Stimulated activated naive CD8-positive, alpha-beta T cell treated with anti-CD3 and anti-CD28 coated beads, Interleukin-15, Interleukin-2, amounts not matched to agents 100 ng/mL and 50 ng/mL, for 24 hours (primary cell): ENCODE results near the gene ZNF641.

ENCODE experiments used
- H3K27ac Mint-ChIP-seq: one replicate; pipeline ENCODE4 v1.8.0; 2021; ENCODE audit warnings: mild to moderate bottlenecking, mixed read lengths
- H3K27me3 Mint-ChIP-seq: one replicate; pipeline ENCODE4 v1.8.0; 2021; ENCODE audit warnings: mixed read lengths
- H3K36me3 Mint-ChIP-seq: one replicate; pipeline ENCODE4 v1.8.0; 2021; ENCODE audit warnings: low read depth, mixed read lengths
- H3K4me1 Mint-ChIP-seq: one replicate; pipeline ENCODE4 v1.8.0; 2021; ENCODE audit warnings: low read depth, mixed read lengths
- H3K4me3 Mint-ChIP-seq: one replicate; pipeline ENCODE4 v1.8.0; 2021; ENCODE audit warnings: mild to moderate bottlenecking, mixed read lengths
- H3K9me3 Mint-ChIP-seq: one replicate; pipeline ENCODE4 v1.8.0; 2021; ENCODE audit warnings: mixed read lengths

The ZNF641 gene

DNA sequence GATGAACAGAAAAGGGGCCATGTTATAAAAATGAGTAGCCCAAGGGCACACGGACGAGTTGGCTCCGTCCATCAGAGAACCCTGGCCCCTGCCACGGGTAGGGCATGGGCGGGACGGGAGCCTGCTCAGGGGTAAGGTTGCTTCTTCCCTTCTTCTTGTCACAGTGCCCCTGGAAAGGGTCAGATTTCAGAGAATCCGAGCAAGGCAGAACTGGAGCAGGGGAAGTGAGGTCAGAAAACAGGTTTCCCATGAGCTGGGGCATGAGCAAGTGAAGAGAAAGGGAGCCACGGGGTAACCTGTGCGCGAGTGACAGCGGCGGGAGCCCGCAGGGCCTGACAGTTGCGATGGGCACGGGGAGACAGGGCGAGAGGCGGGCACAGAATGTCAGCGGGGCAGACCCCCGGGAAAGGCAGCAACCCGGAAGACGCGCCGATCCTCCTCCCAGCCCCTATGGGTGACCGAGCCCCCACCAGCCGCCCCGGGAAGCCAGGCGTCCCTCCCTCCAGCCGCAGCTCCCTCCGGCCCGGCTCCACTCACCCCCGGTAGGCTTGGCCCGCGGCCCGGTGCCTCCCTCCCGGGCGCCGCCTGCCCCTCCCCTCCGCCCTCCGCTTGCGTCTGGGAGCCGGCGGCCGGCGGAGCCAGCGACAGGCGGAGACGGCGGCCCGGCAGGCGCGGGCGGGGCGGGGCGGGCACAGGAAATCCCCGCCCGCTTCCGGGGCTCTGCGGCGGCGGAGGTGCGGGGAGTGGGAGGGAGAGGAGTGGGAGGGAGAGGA lies at the start of gene ZNF641:
Gene ZNF641 (minus strand): TSS at position 671 of the 773 bp plus-strand sequence. CDS start 2,829 bp downstream, outside the sequence.
- peak within 1 kb of the TSS; percentile 92 for H3K27ac Mint-ChIP-seq
- peaks cover 27% of the 10 kb centered on the region for H3K36me3 Mint-ChIP-seq
- H3K4me3 Mint-ChIP-seq = peak within 1 kb of the TSS; percentile 91
- H3K4me1 Mint-ChIP-seq = peaks cover 28% of the 10 kb centered on the region
- H3K9me3 Mint-ChIP-seq = no peaks in the 10 kb centered on the region
- no peaks in the 10 kb centered on the region for H3K27me3 Mint-ChIP-seq

- H3K4me1 Mint-ChIP-seq = no peaks in the 10 kb centered on the region
- no peak overlapping the region for H3K4me3 Mint-ChIP-seq
- peaks cover 4% of the 10 kb centered on the region for H3K9me3 Mint-ChIP-seq
- H3K27ac Mint-ChIP-seq = no peak overlapping the region
- no peaks in the 10 kb centered on the region for H3K36me3 Mint-ChIP-seq
- peaks cover 32% of the 10 kb centered on the region for H3K27me3 Mint-ChIP-seq
These were observed 39.3 kb upstream of the ZNF641 start for GRCh38 chr12:48390026-48390425.

DNA sequence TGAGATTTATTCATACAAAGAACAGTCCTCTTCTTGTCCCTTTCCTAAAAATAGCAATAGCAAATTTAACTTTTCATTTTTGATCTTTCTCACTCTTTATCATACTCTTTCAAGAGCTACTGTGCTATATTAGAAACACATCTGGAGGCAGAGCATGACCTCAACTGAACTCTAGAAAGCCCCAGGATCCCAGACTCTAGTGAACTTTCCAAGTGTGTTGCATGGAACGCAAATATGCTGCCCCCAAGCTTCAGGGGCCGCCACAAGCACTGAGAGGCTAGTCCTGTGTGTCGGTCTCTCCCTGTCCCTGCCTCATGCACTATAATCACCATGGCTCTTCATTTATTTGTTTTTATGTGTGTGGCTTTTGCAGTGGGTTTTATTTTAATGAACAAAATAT lies 38.7 kb upstream of the ZNF641 start:
- no peaks in the 10 kb centered on the region for H3K36me3 Mint-ChIP-seq
- peaks cover 4% of the 10 kb centered on the region for H3K9me3 Mint-ChIP-seq
- no peaks in the 10 kb centered on the region for H3K4me1 Mint-ChIP-seq
- peaks cover 26% of the 10 kb centered on the region for H3K27me3 Mint-ChIP-seq
- no peak overlapping the region for H3K27ac Mint-ChIP-seq
- no peak overlapping the region for H3K4me3 Mint-ChIP-seq

DNA sequence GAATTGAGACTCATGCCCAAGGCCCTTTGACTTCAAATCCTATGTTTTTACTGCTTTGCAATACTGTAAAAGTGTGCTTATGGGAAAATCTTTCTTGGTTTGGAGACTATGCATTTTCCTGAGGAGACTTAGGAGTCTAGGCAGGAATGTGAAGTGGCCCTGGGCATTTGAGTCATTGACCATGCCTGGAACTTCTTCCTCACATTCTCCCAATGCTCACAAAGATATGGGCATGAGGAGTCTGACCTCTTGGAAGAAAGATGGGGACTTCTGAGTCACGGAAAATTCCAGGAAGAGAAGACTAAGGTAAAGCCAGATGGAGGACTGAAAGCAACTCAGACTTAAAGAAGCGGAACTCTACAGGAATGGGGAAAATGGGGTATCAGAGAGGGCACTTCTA lies 38.2 kb upstream of the ZNF641 start:
- Mint-ChIP-seq H3K27me3 (peaks cover 25% of the 10 kb centered on the region), H3K36me3 (no peaks in the 10 kb centered on the region), H3K9me3 (peaks cover 4% of the 10 kb centered on the region), H3K4me3 (no peak overlapping the region), H3K4me1 (no peaks in the 10 kb centered on the region), H3K27ac (no peak overlapping the region)

DNA sequence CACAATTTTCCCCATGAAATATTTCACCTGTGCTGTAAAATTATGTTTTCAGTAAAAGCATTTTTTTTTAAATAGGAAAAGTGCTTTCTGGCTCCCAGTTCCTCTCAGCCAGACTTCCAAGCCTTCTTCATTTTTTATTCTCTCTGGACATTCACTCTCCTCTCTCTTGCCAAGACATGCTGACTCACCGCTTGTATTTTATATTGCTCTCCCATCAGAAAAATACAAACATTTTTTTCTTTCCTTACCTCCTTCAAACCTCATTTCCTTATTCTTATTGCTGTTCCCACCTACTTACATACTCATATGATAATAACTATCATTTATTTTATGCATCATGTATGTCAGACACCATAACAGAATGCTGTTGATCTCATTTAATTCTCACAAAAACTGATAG lies 37.7 kb upstream of the ZNF641 start:
- H3K27me3 Mint-ChIP-seq = peaks cover 28% of the 10 kb centered on the region
- no peak overlapping the region for H3K27ac Mint-ChIP-seq
- H3K4me1 Mint-ChIP-seq = no peaks in the 10 kb centered on the region

DNA sequence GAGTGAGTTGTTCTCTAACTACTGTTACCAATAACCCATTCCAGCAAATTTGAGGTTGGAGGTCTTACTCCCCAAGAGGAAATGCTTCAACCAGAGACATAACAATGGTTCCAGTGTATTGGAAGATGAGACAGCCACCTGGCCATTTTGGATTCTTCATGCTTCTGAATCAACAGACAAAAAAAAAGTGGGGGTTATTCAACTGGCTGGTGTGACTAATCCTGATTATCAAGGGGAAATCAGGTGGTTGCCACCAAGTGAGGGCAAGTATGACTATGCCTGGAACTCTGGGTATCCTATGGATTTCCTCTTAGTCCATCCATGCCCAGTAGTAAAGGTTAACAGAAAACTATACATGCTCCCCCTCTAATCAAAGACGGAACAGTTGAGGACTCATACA lies 29.9 kb upstream of the ZNF641 start:
- no peak overlapping the region for H3K4me3 Mint-ChIP-seq
- no peak overlapping the region for H3K27ac Mint-ChIP-seq
- peaks cover 16% of the 10 kb centered on the region for H3K27me3 Mint-ChIP-seq
- H3K9me3 Mint-ChIP-seq = peaks cover 3% of the 10 kb centered on the region
- no peaks in the 10 kb centered on the region for H3K4me1 Mint-ChIP-seq
- H3K36me3 Mint-ChIP-seq = no peaks in the 10 kb centered on the region

More for the DNA sequence above, 37.7 kb upstream of the ZNF641 start:
- Mint-ChIP-seq H3K4me3 (no peak overlapping the region), H3K9me3 (peaks cover 4% of the 10 kb centered on the region), H3K36me3 (no peaks in the 10 kb centered on the region)

DNA sequence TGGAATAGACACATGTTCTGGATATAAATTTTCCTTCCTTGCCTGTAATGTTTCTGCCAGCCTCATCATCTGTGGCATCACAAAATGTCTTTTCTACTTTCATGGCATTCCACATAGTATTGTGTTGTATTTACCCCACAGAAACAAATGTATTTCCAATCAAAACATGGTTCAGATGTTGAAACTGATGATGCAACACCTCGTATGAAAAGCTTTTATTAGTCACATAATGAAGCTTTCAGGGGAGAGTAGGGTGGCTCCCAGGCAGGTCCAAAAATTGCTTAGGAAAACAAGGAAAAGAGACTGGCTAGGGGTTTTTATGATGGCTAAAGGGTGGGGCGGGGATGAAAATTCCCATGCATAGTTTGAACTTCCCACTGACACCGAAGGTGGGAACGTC lies 29.1 kb upstream of the ZNF641 start:
- H3K27me3 Mint-ChIP-seq = peaks cover 13% of the 10 kb centered on the region
- no peaks in the 10 kb centered on the region for H3K9me3 Mint-ChIP-seq
- no peaks in the 10 kb centered on the region for H3K36me3 Mint-ChIP-seq
- H3K27ac Mint-ChIP-seq = no peak overlapping the region
- H3K4me1 Mint-ChIP-seq = no peaks in the 10 kb centered on the region
- no peak overlapping the region for H3K4me3 Mint-ChIP-seq

GRCh38 chr12:48377646-48378045 lies 26.9 kb upstream of the ZNF641 start:
- Mint-ChIP-seq H3K36me3 (no peaks in the 10 kb centered on the region), H3K9me3 (no peaks in the 10 kb centered on the region), H3K4me1 (no peaks in the 10 kb centered on the region), H3K27me3 (peaks cover 12% of the 10 kb centered on the region), H3K27ac (no peak overlapping the region), H3K4me3 (no peak overlapping the region)

DNA sequence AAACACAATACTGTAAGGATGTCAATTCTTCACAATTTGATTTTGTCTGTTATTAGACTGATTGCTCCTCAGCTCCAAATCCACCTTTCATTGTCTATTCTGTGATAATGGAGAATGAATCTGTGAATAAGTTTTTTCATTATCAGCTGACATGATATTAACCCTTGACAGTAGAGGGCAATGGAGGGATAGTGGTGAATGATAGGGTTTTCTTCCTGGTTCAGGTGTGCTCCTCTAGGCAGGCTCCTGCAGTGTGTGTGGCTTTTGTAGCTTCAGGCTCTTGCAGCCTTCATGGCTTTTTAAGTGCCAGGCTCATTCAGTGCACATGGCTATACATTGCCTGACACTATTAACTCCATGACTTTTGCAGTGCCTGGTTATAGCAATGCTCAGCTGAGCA lies 23.4 kb upstream of the ZNF641 start:
- Mint-ChIP-seq H3K4me3 (no peak overlapping the region), H3K36me3 (no peaks in the 10 kb centered on the region), H3K27ac (no peak overlapping the region), H3K27me3 (peaks cover 15% of the 10 kb centered on the region), H3K9me3 (peaks cover 4% of the 10 kb centered on the region), H3K4me1 (no peaks in the 10 kb centered on the region)

DNA sequence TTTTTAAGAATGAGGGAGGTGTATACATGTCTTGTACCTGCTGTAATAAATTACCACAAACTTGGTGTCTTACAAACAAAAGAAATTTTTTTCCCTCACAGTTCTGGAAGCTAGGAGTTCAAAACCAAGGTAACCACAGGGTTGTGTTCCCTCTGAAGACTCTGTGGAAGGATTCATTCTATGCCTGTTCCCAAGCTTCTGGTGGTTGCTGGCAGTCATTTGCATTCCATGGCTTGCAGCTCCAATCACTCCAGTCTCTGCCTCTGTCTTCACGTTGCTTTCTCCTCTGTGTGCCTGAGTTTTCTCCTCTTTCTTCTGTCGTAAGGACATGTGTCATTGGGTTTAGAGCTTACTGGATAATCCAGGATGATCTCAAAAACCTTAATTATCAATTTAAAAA lies 15.4 kb upstream of the ZNF641 start:
- Mint-ChIP-seq H3K4me3 (no peak overlapping the region), H3K36me3 (no peaks in the 10 kb centered on the region), H3K9me3 (peaks cover 7% of the 10 kb centered on the region), H3K27me3 (peaks cover 12% of the 10 kb centered on the region), H3K27ac (no peak overlapping the region), H3K4me1 (no peaks in the 10 kb centered on the region)

GRCh38 chr12:48361664-48362339 lies 11.1 kb upstream of the ZNF641 start:
- H3K27ac Mint-ChIP-seq = no peak overlapping the region
- no peaks in the 10 kb centered on the region for H3K9me3 Mint-ChIP-seq
- H3K27me3 Mint-ChIP-seq = no peaks in the 10 kb centered on the region
- H3K4me1 Mint-ChIP-seq = no peaks in the 10 kb centered on the region
- H3K4me3 Mint-ChIP-seq = no peak overlapping the region
- H3K36me3 Mint-ChIP-seq = no peaks in the 10 kb centered on the region

DNA sequence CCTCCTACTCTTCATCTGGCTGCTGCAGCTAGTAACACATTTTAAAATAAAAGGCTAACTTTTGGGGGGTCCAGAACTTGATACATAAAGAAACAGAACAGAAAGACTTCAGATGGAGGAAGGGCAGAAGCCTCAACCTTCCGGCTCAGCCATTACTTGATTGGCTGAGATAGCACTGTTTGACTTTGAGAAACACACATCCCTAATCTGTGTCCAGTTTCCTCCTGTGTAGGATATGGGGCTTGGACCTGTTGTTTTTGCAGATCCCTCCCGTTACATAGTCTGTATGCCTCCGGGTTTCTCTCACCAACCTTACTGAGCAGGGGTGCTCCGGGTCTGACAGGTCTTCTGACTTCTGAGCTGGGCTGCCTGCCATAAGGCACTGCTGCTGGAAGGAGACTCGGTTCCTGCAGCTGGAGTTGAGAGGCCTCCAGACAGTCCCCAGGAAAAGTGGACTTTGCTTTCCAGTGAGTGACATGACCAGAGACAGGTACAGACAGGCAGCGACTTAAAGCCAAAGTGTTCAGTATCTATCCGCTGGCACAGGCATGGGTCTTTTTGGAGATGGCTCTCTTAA lies 8.3 kb upstream of the ZNF641 start:
- H3K36me3 Mint-ChIP-seq = no peaks in the 10 kb centered on the region
- H3K4me1 Mint-ChIP-seq = no peaks in the 10 kb centered on the region
- no peaks in the 10 kb centered on the region for H3K27me3 Mint-ChIP-seq
- no peaks in the 10 kb centered on the region for H3K9me3 Mint-ChIP-seq
- H3K27ac Mint-ChIP-seq = no peak overlapping the region
- H3K4me3 Mint-ChIP-seq = no peak overlapping the region

DNA sequence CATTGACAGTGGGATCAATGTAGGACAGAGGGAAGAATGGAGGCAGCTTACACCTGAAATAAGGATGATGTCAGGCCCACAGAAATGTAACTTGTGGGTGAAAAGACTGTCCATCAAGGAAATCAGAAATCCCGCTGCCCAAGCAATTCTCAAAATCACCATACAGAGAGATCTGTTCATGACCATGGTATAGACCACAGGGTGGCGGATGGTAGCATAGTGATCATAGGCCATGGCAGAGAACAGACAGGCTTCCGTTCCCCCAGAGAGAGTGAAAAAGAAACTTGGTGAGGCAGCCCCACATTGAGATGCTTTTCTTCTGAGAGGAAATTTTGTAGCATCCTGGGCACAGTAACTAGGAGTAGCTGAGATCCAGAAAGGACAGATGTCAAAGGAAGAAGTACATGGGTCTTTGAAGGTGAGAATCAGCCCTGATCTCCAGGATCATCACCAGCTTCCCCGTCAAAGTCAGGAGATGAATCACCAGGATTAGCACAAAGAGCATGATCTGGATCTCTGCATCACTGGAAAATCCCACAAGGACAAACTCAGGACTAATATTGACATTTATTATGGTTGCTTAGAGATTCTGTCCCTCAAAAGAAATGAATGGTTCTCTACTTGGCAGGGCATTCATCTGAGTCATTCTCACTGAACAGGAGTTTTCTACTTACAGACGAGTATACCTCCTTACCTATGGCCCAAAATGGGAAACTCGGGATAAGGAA lies 5.5 kb upstream of the ZNF641 start:
- Mint-ChIP-seq H3K4me1 (no peaks in the 10 kb centered on the region), H3K9me3 (no peaks in the 10 kb centered on the region), H3K27ac (no peak overlapping the region), H3K36me3 (no peaks in the 10 kb centered on the region), H3K27me3 (no peaks in the 10 kb centered on the region), H3K4me3 (no peak overlapping the region)

DNA sequence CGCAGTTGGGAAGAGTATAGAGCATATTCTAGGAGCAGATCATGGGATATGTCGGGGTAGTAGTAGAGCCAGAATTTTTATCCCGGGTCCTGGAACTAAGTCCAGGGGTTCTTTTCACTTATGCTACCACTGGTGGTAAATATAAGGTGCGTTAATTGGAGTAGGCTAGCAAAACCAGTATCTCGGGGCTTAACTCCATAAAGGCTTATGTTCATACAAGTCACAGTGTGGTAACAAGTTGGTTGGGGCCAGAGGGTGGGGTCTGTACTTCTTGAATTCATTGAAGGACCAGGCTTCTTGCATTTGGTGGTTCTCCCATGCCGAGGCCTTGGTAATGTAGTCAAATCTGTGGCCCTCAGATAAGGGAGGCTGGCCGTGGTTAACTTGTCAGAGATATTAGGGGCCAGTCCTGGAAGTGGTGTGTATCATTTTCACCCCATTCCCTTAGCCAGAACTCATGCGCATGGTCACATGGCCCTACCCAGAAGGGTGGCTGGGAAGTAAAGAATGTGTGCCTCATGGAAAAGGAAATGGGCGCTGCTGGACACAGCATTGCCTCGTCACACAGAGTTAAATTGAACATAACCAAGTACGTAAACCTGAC lies 1.5 kb upstream of the ZNF641 start:
- H3K4me1 Mint-ChIP-seq = peaks cover 17% of the 10 kb centered on the region
- H3K4me3 Mint-ChIP-seq = no peak overlapping the region
- H3K27me3 Mint-ChIP-seq = no peaks in the 10 kb centered on the region
- no peaks in the 10 kb centered on the region for H3K9me3 Mint-ChIP-seq
- peaks cover 11% of the 10 kb centered on the region for H3K36me3 Mint-ChIP-seq
- no peak overlapping the region for H3K27ac Mint-ChIP-seq
